Loucy (cell line): ENCODE results near the gene FGF19.

Source experiments
- H2AFZ ChIP-seq: fragments of 200-600 bp; sonication (generic); 2 replicates; pipeline ENCODE4 v1.6.0; 2016; ENCODE audit warnings: antibody characterized with exemption, mild to moderate bottlenecking, low read length, moderate library complexity
- H3F3A ChIP-seq: fragments of 200-600 bp; 2 replicates; pipeline ENCODE4 v1.6.0; 2016; ENCODE audit warnings: antibody characterized with exemption, low read depth, mild to moderate bottlenecking
- H3K27me3 ChIP-seq: fragments of 200-600 bp; sonication (generic); 2 replicates; pipeline ENCODE4 v1.6.1; 2014; ENCODE audit warnings: low read length, mild to moderate bottlenecking; ENCODE audit not compliant: insufficient read depth, poor library complexity, severe bottlenecking
- H3K36me3 ChIP-seq: fragments of 200-600 bp; sonication (generic); 2 replicates; pipeline ENCODE4 v1.6.1; 2016; ENCODE audit warnings: low read length; ENCODE audit not compliant: insufficient read depth
- H3K4me1 ChIP-seq: fragments of 200-600 bp; sonication (generic); 2 replicates; pipeline ENCODE4 v1.5.1; 2014; ENCODE audit warnings: low read length, mild to moderate bottlenecking; ENCODE audit not compliant: insufficient read depth, poor library complexity, severe bottlenecking
- H3K4me2 ChIP-seq: fragments of 200-600 bp; sonication (generic); 2 replicates; pipeline ENCODE4 v1.6.0; 2014; ENCODE audit warnings: antibody characterized with exemption, low read length, low read depth, mild to moderate bottlenecking; ENCODE audit not compliant: poor library complexity, severe bottlenecking
- H3K4me3 ChIP-seq: fragments of 200-600 bp; sonication (generic); 2 replicates; pipeline ENCODE4 v1.5.1; 2014; ENCODE audit warnings: low read length, mild to moderate bottlenecking, mixed read lengths; ENCODE audit not compliant: poor library complexity, severe bottlenecking
- H3K79me2 ChIP-seq: fragments of 200-600 bp; sonication (generic); 2 replicates; pipeline ENCODE4 v1.6.1; 2014; ENCODE audit warnings: low read length; ENCODE audit not compliant: insufficient read depth
- H3K9ac ChIP-seq: fragments of 200-600 bp; sonication (generic); 2 replicates; pipeline ENCODE4 v1.6.0; 2014; ENCODE audit warnings: mild to moderate bottlenecking, low read depth, low read length, moderate library complexity; ENCODE audit not compliant: poor library complexity, severe bottlenecking
- H3K9me2 ChIP-seq: fragments of 200-600 bp; sonication (generic); replicated peaks from 2 replicates; pipeline ENCODE4 v1.6.1; 2016; ENCODE audit warnings: low read depth, low read length, mixed read lengths
- H3K9me3 ChIP-seq: fragments of 200-600 bp; sonication (generic); 2 replicates; pipeline ENCODE4 v1.6.1; 2014; ENCODE audit warnings: mild to moderate bottlenecking, antibody characterized with exemption, low read length, low read depth; ENCODE audit not compliant: insufficient read depth
- H4K20me1 ChIP-seq: fragments of 200-600 bp; sonication (generic); 2 replicates; pipeline ENCODE4 v1.6.0; 2014; ENCODE audit warnings: antibody characterized with exemption, low read length, mild to moderate bottlenecking; ENCODE audit not compliant: insufficient read depth, poor library complexity, severe bottlenecking
- CTCF ChIP-seq: fragments of 200-600 bp; sonication (generic); conservative IDR thresholded peaks from 2 replicates; pipeline ENCODE4 v1.5.1; 2014; ENCODE audit warnings: mild to moderate bottlenecking, antibody characterized with exemption, low read length
- EZH2phosphoT487 ChIP-seq: fragments of 200-600 bp; IDR thresholded peaks from 2 replicates; pipeline ENCODE4 v1.6.1; 2018; ENCODE audit warnings: antibody characterized with exemption, mild to moderate bottlenecking, moderate library complexity, borderline replicate concordance

The FGF19 gene

GRCh38 chr11:69703768-69704507, at the start of gene FGF19:
FGF19 (minus strand) TSS chr11:69704022; CDS start chr11:69703876, 146 bp downstream.
- Histone ChIP-seq H3K4me2 (no peak within 1 kb of the TSS), H3K9me3 (no peaks in the 10 kb centered on the region), H3K4me3 (no peak within 1 kb of the TSS), H3F3A (no peaks in the 10 kb centered on the region), H3K4me1 (peaks cover 4% of the 10 kb centered on the region), H2AFZ (no peak within 1 kb of the TSS), H3K36me3 (no peaks in the 10 kb centered on the region), H3K9ac (no peak within 1 kb of the TSS), H3K9me2 (no peaks in the 10 kb centered on the region), H3K79me2 (no peaks in the 10 kb centered on the region), H3K27me3 (no peaks in the 10 kb centered on the region), H4K20me1 (no peaks in the 10 kb centered on the region)
- no peak for TF ChIP-seq CTCF
- no peak for TF ChIP-seq EZH2phosphoT487

GRCh38 chr11:69752890-69753289, 49.1 kb upstream of the FGF19 start:
- no peaks in the 10 kb centered on the region for H3K79me2 ChIP-seq
- TF ChIP-seq EZH2phosphoT487 (no peak), CTCF (no peak)
- no peaks in the 10 kb centered on the region for H3K4me1 ChIP-seq
- no peak overlapping the region for H3K4me2 ChIP-seq
- H3K27me3 ChIP-seq, result no peaks in the 10 kb centered on the region
- H3K36me3 ChIP-seq, result no peaks in the 10 kb centered on the region
- H2AFZ ChIP-seq, result no peak overlapping the region
- H4K20me1 ChIP-seq, result no peaks in the 10 kb centered on the region
- H3K4me3 ChIP-seq, result no peak overlapping the region
- no peaks in the 10 kb centered on the region for H3K9me3 ChIP-seq
- no peaks in the 10 kb centered on the region for H3K9me2 ChIP-seq
- no peaks in the 10 kb centered on the region for H3F3A ChIP-seq
- no peak overlapping the region for H3K9ac ChIP-seq

- TF ChIP-seq CTCF (no peak), EZH2phosphoT487 (no peak)
- H3K36me3 ChIP-seq, result no peaks in the 10 kb centered on the region
- no peaks in the 10 kb centered on the region for H3K9me2 ChIP-seq
- H3K27me3 ChIP-seq, result no peaks in the 10 kb centered on the region
- no peak overlapping the region for H3K4me3 ChIP-seq
- no peaks in the 10 kb centered on the region for H3K79me2 ChIP-seq
- no peaks in the 10 kb centered on the region for H3K9me3 ChIP-seq
- no peaks in the 10 kb centered on the region for H3F3A ChIP-seq
- H3K9ac ChIP-seq, result no peak overlapping the region
- no peak overlapping the region for H2AFZ ChIP-seq
- no peaks in the 10 kb centered on the region for H3K4me1 ChIP-seq
- H4K20me1 ChIP-seq, result no peaks in the 10 kb centered on the region
- H3K4me2 ChIP-seq, result no peak overlapping the region
Observed at GRCh38 chr11:69750875-69751597, 47.2 kb upstream of the FGF19 start.
